ENCODE measurements around the gene SLAMF9.

SLAMF9 gene

GRCh38 chr1:159953536-159954515 is at the start of gene SLAMF9:
Gene SLAMF9 (minus strand): TSS chr1:159954237. CDS start chr1:159954137, 100 bp downstream.
- no peak for DNase-seq (ENCODE audit: low read depth)

- no peak for DNase-seq (ENCODE audit: low read depth)
These were observed 47.4 kb upstream of the SLAMF9 start for GRCh38 chr1:160001440-160001839.

- DNase-seq (ENCODE audit: low read depth) = no peak
These were observed 45.2 kb upstream of the SLAMF9 start for GRCh38 chr1:159999204-159999603.

- no peak for DNase-seq (ENCODE audit: low read depth)
These were observed 42.6 kb upstream of the SLAMF9 start for GRCh38 chr1:159996653-159997052.

GRCh38 chr1:159994896-159995295 is 40.9 kb upstream of the SLAMF9 start:
- DNase-seq (ENCODE audit: low read depth) = no peak

GRCh38 chr1:159993911-159994310 is 39.9 kb upstream of the SLAMF9 start:
- DNase-seq (ENCODE audit: low read depth) = no peak

- DNase-seq (ENCODE audit: low read depth) = no peak
These were observed 38.1 kb upstream of the SLAMF9 start for GRCh38 chr1:159992161-159992560.

GRCh38 chr1:159991513-159991912 is 37.5 kb upstream of the SLAMF9 start:
- DNase-seq (ENCODE audit: low read depth) = no peak

GRCh38 chr1:159990005-159990404 is 36.0 kb upstream of the SLAMF9 start:
- DNase-seq (ENCODE audit: low read depth) = no peak

GRCh38 chr1:159989581-159989980 is 35.5 kb upstream of the SLAMF9 start:
- DNase-seq (ENCODE audit: low read depth) = no peak

GRCh38 chr1:159988006-159988405 is 34.0 kb upstream of the SLAMF9 start:
- no peak for DNase-seq (ENCODE audit: low read depth)

- no peak for DNase-seq (ENCODE audit: low read depth)
These were observed 33.1 kb upstream of the SLAMF9 start for GRCh38 chr1:159987186-159987585.

- no peak for DNase-seq (ENCODE audit: low read depth)
These were observed 32.5 kb upstream of the SLAMF9 start for GRCh38 chr1:159986531-159986930.

- DNase-seq (ENCODE audit: low read depth) = no peak
These were observed 32.1 kb upstream of the SLAMF9 start for GRCh38 chr1:159986093-159986492.

GRCh38 chr1:159985473-159985872 is 31.4 kb upstream of the SLAMF9 start:
- DNase-seq (ENCODE audit: low read depth) = no peak

GRCh38 chr1:159983681-159984080 is 29.6 kb upstream of the SLAMF9 start:
- no peak for DNase-seq (ENCODE audit: low read depth)

- DNase-seq (ENCODE audit: low read depth) = no peak
These were observed 28.2 kb upstream of the SLAMF9 start for GRCh38 chr1:159982280-159982679.

GRCh38 chr1:159981351-159982055 is 27.5 kb upstream of the SLAMF9 start:
- DNase-seq (ENCODE audit: low read depth) = no peak

- no peak for DNase-seq (ENCODE audit: low read depth)
These were observed 26.7 kb upstream of the SLAMF9 start for GRCh38 chr1:159980786-159981185.

GRCh38 chr1:159980076-159980475 is 26.0 kb upstream of the SLAMF9 start:
- no peak for DNase-seq (ENCODE audit: low read depth)

- DNase-seq (ENCODE audit: low read depth) = no peak
These were observed 25.2 kb upstream of the SLAMF9 start for GRCh38 chr1:159979257-159979656.

- no peak for DNase-seq (ENCODE audit: low read depth)
These were observed 24.0 kb upstream of the SLAMF9 start for GRCh38 chr1:159978107-159978398.

GRCh38 chr1:159977364-159978106 is 23.5 kb upstream of the SLAMF9 start:
- no peak for DNase-seq (ENCODE audit: low read depth)

Measured in stimulated activated CD8-positive, alpha-beta memory T cell treated with anti-CD3 and anti-CD28 coated beads, Interleukin-7, amount 100 ng/mL, for 24 hours (primary cell).